Motor neuron (in vitro differentiated cells): Measurements from ENCODE around the gene ZBTB21. TPM values are rescaled to one million over a fixed set of nuclear protein-coding genes. Genes with fewer than 3 reads are reported as not detected.
"Not testable (repeated sequence)": the region's sequence is repeated elsewhere in the genome, so short reads cannot be mapped to it uniquely, and the experiment has no call there.

Experiments
- ATAC-seq, 8 experiments: fragments of 200-7000 bp; cut with Tn5 transposase; replicated peaks in 6 of 8; 2 replicates each; pipeline ENCODE4 v1.8.0; 2021; ENCODE audit warnings: mild to moderate bottlenecking in 8 of 8, moderate library complexity in 8 of 8
- H3K27ac ChIP-seq, 2 donors: fragments of 250-450 bp; sonication (Bioruptor Pico); 2 replicates each; pipeline ENCODE4 v1.9.0; 2021; ENCODE audit warnings: antibody characterized with exemption in 2 of 2, mild to moderate bottlenecking in 2 of 2, moderate library complexity in 1 of 2
- H3K4me1 ChIP-seq, 2 donors: fragments of 250-450 bp; sonication (Bioruptor Pico); replicated peaks in 1 of 2; 2 replicates each; pipeline ENCODE4 v1.6.1; 2021; ENCODE audit warnings: antibody characterized with exemption in 2 of 2, mild to moderate bottlenecking in 2 of 2, moderate library complexity in 1 of 2
- H3K4me3 ChIP-seq, 5 donors: fragments of 250-450 bp; sonication (Bioruptor Pico); 2 replicates each; pipeline ENCODE4 v1.9.0; 2021; ENCODE audit warnings: antibody characterized with exemption in 5 of 5, mild to moderate bottlenecking in 5 of 5, moderate library complexity in 4 of 5
- WGBS, 10 experiments: fragments of 450-650 bp; shearing (Covaris generic); methylation state at CpG; one replicate each; pipeline ENCODE4 v1.0.0; 2022; 5-methylcytosine and 5-hydroxymethylcytosine counted together
- in situ Hi-C, 9 experiments: fragments of 400-800 bp; cut with MboI; loops; one replicate each; pipeline ENCODE4 v1.15.0; 2021; ENCODE audit warnings: low sequenced_read_pairs in 9 of 9, low pct_unique_long_range_greater_than_20kb in 2 of 9; ENCODE audit not compliant: unreplicated experiment in 9 of 9
- total RNA-seq, 8 experiments: library from RNA; unstranded; fragments of 300-600 nt; gene quantifications; 2 replicates each; pipeline versions ENCODE4 v1.2.3 to v1.2.4, GENCODE V29; 2022

The ZBTB21 gene
- total RNA-seq, 8 experiments from 2014 or later = 9.0 to 22.3 (median 14.2) TPM

DNA sequence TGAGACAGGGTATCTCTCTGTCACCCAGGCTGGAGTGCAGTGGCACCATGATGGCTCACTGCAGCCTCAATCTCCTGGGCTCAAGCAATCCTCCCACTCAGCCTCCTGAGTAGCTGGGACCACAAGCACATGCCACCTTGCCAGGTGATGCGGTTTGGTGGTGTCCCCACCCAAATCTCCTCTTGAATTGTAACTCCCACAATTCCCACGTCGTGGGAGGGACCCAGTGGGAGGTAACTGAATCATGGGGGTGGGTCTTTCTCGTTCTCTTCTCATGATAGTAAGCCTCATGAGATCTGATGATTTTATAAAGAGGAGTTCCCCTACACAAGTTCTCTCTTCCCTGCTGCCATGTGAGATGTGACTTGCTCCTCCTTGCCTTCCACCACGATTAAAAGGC lies 15.5 kb downstream of the ZBTB21 start:
- in situ Hi-C loops, H3K4me1 ChIP-seq, H3K4me3 ChIP-seq, ATAC-seq, H3K27ac ChIP-seq: not testable (repeated sequence)
- 67 to 100% (median 90%) methylated on average over 1 to 4 of the region's 5 CpGs; no CpG with 5 or more reads in 3 of the 10 experiments for WGBS, 10 experiments

DNA sequence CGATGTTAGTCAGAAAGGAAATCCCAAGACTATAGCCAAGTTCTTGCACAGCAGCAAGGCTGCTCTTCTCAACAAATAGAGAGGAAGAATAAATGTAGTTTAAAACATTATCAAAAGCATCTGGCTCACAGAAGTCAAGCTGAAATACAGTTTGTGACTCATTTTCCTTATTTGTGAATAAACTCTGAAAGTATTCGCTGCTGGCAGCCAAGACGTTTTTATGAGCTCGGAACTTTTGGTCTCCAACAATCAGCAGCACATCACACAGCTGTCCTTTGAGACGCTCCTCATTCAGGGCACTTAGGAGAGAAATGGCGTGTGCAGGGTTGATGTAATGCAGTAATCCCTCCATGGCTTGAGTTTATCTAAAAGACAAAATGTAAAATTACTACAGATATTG lies 16.4 kb downstream of the ZBTB21 start:
- H3K27ac ChIP-seq = no peak overlapping the region
- in situ Hi-C loops = no loop called here
- H3K4me3 ChIP-seq = no peak overlapping the region
- WGBS, 10 experiments = 3 to 100% (median 92%) methylated on average over 2 to 6 of the region's 6 CpGs; no CpG with 5 or more reads in 1 of the 10 experiments
- ATAC-seq = peak in 2 of 8 experiments; percentile 75 to 77
- H3K4me1 ChIP-seq = no peaks in the 10 kb centered on the region

DNA sequence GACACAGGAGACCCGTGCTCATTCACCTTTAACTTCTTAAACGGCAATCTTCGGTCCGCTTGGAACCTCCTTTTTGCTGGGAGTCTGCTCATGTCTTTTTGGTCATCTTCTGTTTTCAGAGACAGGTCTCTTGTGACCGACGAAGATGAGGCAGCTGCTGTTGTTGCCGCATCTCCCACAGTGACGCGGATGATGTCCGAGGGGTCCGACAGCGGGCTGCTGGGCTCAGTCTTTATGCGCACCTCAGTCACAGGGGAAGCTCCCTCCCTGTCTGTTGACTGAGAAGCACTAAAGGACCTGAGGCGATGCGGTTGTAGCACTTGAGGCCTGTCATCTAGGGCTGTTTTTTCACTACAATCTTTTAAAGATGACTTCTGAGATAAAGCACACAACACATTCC lies 17.6 kb downstream of the ZBTB21 start:
- H3K27ac ChIP-seq = no peak overlapping the region
- ATAC-seq = no peak
- WGBS, 10 experiments = 94 to 100% (median 98%) methylated on average over 1 to 14 of the region's 15 CpGs; no CpG with 5 or more reads in 2 of the 10 experiments
- in situ Hi-C loops = no loop called here
- no peak overlapping the region for H3K4me3 ChIP-seq
- no peaks in the 10 kb centered on the region for H3K4me1 ChIP-seq

DNA sequence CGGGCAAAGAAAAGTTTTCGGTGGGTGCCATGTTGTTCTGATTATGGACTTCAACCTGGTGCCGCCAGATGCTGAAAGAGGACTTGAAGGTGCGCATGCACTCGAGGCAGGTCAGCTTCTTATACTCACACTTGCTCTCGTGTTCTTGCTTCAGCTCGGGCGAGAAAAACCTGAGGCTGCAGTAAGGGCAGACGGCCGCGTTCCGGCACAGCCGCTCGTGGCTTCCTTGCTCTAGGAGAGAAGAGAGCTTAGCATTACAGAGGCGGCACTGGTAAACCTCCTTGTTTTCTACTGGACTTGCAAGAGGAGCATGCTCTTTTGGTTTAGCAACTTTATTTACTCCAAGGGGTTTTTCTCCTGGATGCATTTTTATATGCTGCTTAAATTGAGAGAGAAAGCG lies 18.5 kb downstream of the ZBTB21 start:
- Histone ChIP-seq H3K4me1 (no peaks in the 10 kb centered on the region), H3K4me3 (no peak overlapping the region), H3K27ac (no peak overlapping the region)
- no peak for ATAC-seq
- in situ Hi-C loops = no loop called here
- WGBS, 10 experiments = 90 to 100% (median 98%) methylated on average over 1 to 15 of the region's 16 CpGs; no CpG with 5 or more reads in 1 of the 10 experiments

DNA sequence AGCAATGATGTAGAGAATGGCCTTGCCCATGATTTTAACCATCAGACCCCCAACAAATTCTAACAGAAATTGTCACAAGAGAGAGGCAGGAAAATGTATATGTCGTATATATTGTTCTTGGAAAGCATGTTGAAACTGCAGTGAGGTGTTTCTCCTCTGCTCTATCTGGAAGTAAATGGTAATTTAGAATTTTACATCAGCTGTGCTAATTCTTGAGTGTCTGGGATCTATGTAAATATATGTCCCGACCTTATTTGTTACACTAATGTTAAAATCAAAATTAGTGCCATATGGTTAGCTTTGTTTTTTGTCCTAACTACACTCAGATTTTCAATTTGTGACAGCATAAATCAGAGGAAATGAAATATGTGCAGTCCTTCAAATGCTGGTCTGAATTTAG lies 20.5 kb downstream of the ZBTB21 start:
- ATAC-seq = peak in 3 of 8 experiments; percentile 65 to 66 (median 65)
- Histone ChIP-seq H3K27ac (no peak overlapping the region), H3K4me1 (no peaks in the 10 kb centered on the region), H3K4me3 (no peak overlapping the region)
- in situ Hi-C loops = no loop called here
- 10 to 100% (median 73%) methylated on average over 1 to 2 of the region's 2 CpGs; no CpG with 5 or more reads in 2 of the 10 experiments for WGBS, 10 experiments

DNA sequence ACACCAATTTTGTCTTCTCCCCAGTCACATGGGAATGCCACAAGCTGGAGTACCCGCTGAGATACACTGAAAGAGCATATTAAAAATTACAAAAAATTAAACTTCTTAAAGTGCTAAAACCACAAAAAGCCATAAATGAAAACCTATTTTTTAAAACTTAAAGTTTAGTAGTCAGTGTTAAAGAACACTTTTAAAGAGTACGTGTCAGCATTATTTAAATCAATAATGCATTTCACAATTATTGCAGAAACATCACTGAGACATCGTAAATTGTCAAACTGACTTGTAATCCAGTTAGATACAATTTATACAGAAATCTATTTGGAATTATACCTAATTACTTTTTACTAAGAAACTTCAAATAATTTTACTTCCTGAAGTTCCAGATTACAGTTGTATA lies 22.9 kb downstream of the ZBTB21 start:
- H3K4me3 ChIP-seq = no peak overlapping the region
- H3K27ac ChIP-seq = no peak overlapping the region
- ATAC-seq = no peak
- no peaks in the 10 kb centered on the region for H3K4me1 ChIP-seq
- 89 to 100% (median 98%) methylated on average over 2 to 3 of the region's 3 CpGs for WGBS, 10 experiments
- in situ Hi-C loops = no loop called here

DNA sequence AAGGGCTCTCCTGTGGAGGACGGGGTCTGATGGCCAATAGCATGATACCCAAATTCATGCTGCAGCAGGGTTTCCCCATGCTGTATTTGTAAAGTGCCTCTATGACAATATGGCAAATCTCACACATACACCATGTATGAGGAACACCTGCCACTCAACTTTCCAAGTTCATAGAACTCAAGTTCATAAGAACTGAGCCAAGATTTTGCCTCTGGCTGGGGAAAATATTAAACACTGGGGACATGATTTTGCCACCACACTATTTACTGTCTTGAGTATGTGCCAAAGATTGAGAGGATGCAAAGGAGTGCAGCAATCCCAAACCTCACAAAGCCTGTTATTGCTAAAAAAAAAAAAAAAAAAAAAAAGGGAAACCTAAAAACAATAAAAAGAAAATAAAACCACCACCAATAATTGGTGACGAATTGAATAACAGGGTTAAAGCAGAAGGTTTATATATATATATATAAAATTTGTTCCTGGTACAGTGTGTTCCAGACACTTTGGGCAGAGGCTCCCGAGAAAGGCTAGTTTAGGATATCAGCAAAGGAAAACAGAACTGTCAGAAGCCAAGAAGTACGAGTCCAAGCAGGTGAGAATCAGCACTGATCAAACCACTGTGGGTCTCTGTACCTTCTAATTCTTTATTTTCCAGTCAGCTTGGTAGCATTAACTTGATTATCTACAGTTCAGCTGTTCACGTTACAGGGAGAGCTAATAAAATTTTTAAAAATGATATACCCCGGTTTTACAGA lies 24.3 kb downstream of the ZBTB21 start:
- in situ Hi-C loops = no loop called here
- no peaks in the 10 kb centered on the region for H3K4me1 ChIP-seq
- no peak overlapping the region for H3K27ac ChIP-seq
- no peak for ATAC-seq
- WGBS, 10 experiments = 87 to 100% (median 93%) methylated on average over 2 to 6 of the region's 6 CpGs
- H3K4me3 ChIP-seq = no peak overlapping the region

DNA sequence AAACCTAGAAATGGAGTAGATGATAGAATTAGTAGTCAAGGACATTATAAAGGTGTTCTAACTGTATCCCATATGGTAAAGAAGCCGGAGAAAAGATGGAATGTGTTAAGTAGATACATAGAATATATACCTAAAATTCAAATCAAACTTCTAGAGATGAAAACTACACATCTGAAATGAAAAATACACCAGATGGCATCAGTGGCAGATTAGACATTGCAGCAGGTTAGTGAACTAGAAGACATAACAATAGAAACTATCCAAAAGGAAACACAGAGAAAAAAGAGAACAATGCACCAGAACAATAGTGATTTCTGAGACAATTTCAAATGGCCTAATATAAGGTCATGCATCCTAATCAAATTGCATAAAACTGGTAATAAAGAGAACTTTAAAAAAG lies 26.9 kb downstream of the ZBTB21 start:
- in situ Hi-C loops = no loop called here
- Histone ChIP-seq H3K27ac (no peak overlapping the region), H3K4me3 (no peak overlapping the region), H3K4me1 (no peaks in the 10 kb centered on the region)
- WGBS, 10 experiments = 67 to 100% (median 93%) methylated on average over 1 of the region's 1 CpG; no CpG with 5 or more reads in 1 of the 10 experiments
- ATAC-seq = no peak

DNA sequence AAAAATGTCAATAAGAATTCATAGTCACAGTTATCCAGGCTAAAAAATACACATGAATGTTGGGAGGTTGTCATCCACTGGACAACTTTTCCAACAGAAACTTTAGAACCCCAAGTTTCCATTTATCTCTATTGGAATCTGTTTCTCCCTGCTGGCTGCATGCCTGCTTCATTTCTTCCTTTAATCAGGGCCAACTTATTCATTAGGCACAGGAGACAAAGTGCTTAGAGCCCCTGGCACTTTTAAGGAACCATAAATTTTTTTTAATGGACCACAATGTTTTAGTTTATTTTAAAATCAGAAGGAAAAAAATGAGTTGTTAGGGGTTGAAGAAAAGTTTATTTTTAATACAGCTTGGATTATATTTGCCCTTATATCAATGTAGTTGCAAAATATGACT lies 29.6 kb downstream of the ZBTB21 start:
- no peaks in the 10 kb centered on the region for H3K4me1 ChIP-seq
- H3K4me3 ChIP-seq = no peak overlapping the region
- ATAC-seq = no peak

DNA sequence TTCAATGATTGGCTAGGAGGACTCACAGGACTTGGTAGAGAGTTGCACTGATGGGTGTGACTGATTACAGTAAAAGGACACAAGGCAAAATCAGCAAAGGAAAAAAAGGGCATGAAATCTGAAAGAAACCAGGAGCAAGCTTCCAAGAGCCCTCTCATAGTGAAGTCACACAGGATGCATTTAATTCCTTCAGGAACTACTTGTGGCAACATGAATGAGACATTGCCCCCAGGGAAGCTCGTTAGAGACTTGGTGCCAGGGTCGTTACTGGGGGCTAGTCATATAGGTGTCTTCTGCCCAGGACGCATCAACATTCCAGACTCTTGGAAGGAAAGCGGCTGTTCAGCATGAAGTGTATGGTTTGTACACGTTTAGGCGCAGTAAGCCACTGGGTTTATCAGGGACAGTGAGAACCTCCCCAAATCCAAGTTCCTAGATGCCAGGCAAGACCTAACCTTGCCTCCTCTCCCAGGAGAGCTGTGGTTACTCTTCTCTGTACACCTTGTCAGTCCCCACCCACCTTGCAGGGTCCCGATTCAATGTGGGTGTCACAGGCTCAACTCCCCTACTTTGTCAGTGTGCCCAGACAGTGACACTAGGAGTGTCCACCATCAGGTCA lies 30.3 kb downstream of the ZBTB21 start:
- in situ Hi-C loops = no loop called here
- no peak for ATAC-seq
- Histone ChIP-seq H3K4me1 (no peaks in the 10 kb centered on the region), H3K4me3 (no peak overlapping the region), H3K27ac (no peak overlapping the region)
- WGBS, 10 experiments = 51 to 100% (median 75%) methylated on average over 2 to 6 of the region's 7 CpGs; no CpG with 5 or more reads in 3 of the 10 experiments

More for the DNA sequence above, 29.6 kb downstream of the ZBTB21 start:
- H3K27ac ChIP-seq = no peak overlapping the region
- in situ Hi-C loops = no loop called here

DNA sequence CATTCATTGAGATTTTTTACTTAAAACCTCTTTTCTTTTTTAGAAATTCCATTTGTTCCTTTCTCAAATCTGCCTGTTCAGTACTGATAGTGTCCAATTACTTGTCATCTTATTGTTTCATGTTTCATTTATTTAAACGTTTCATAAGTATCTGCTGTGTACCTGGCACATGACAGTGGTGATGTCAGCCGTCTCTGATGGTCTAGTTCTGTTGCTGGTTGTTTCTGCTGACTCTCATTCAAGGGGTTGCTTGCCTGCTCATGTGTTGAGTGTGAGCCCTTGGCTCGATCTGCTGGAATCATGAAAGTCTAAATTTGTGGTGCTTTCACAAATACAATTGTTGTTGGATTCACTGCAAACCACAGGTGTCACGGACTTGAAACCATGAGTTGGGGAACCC lies 30.8 kb downstream of the ZBTB21 start:
- no peak for ATAC-seq
- in situ Hi-C loops = no loop called here

DNA sequence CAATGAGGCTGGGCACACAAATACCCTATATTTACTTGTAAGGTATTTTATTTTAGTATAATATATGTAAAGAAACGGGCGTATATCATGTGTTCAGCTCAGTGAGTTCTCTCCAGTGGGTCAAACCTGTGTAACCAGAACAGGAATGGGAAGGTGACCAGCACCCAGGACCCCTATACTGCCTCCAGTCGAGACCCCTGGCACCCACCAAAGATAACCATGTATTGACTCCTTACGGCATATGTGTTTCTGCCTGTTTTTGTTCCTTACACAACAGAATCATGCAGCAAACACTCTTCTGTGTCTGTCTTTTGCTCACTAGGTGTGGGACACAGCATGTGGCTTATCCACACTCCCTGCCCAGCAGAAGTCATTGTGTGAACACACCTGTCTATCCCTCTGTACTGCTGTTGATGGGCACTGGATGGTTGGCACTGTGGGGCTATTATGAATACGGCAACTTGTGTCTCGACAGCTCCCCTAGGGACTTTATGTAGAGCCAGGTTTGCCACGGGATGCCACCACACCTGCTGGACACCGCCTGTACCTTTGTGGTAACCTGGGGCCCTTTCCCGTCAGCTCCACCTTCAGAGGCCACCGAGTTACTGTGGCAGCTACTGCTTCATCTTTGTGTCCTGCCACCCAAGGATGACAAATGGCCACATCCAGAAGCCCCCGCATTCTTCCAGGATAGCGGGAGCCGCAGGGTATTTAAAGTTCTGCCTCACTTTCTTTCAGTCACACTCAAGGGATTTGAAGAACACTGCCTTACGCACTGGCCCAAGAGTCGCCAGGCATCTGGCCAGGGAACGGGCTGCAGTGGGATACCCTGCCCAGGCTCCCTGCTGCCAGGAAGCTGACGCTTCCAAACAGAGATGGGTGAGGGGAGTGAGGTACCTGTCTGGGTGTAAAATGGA lies 32.9 kb downstream of the ZBTB21 start:
- no peak overlapping the region for H3K27ac ChIP-seq
- no peak overlapping the region for H3K4me3 ChIP-seq
- WGBS, 10 experiments = 56 to 100% (median 88%) methylated on average over 2 to 12 of the region's 17 CpGs
- ATAC-seq = no peak
- no peaks in the 10 kb centered on the region for H3K4me1 ChIP-seq
- in situ Hi-C loops = no loop called here

More for the DNA sequence above, 30.8 kb downstream of the ZBTB21 start:
- 11 to 86% (median 55%) methylated on average over 1 to 4 of the region's 4 CpGs for WGBS, 10 experiments
- no peaks in the 10 kb centered on the region for H3K4me1 ChIP-seq
- H3K27ac ChIP-seq = no peak overlapping the region
- H3K4me3 ChIP-seq = no peak overlapping the region

DNA sequence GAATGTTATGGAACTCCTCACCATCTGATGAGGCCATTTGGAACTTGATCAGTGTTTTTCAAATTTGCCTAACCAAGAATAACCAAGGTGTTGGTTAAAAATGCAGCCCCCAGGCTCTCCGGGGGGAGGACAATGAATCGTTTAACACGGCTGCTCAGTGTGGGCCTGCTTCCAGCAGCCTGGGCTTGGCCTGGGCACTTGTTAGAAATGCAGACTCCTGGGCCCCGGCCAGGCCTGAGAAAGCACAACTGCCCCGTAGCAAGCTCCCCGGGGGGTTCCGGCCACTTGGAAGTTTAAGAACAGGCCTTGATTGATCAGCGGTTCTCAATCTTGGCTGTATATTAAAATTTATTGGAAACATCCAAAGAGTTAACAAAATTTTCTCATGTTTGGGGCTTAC lies 33.5 kb downstream of the ZBTB21 start:
- in situ Hi-C loops = no loop called here
- Histone ChIP-seq H3K4me3 (no peak overlapping the region), H3K4me1 (no peaks in the 10 kb centered on the region), H3K27ac (no peak overlapping the region)
- WGBS, 10 experiments = 60 to 100% (median 87%) methylated on average over 1 to 7 of the region's 8 CpGs; no CpG with 5 or more reads in 1 of the 10 experiments
- no peak for ATAC-seq
